Right atrium auricular region (tissue), 2 donors: Measurements from ENCODE around the gene MICA. TPM values are rescaled to one million over a fixed set of nuclear protein-coding genes. Genes with fewer than 3 reads are reported as not detected.

Experiments
- DNase-seq: peaks from one replicate; pipeline ENCODE4 v3.0.0-alpha.2; 2019; ENCODE audit warnings: low spot score
- H3K27ac ChIP-seq, 2 donors: fragments of 200-600 bp; sonication (generic); 1 replicate in 1 of 2; 2 replicates in 1 of 2; pipeline ENCODE4 v1.5.1; 2016 to 2019
- H3K27me3 ChIP-seq, 2 donors: fragments of 200-600 bp; sonication (generic); one replicate each; pipeline versions ENCODE4 v1.5.1 to v1.6.0; 2017 to 2019
- H3K36me3 ChIP-seq: fragments of 200-600 bp; sonication (generic); one replicate; pipeline ENCODE4 v1.5.1; 2016
- H3K4me1 ChIP-seq, 2 donors: fragments of 200-600 bp; sonication (generic); one replicate each; pipeline versions ENCODE4 v1.5.1 to v1.6.0; 2017 to 2019
- H3K4me3 ChIP-seq, 2 donors: fragments of 200-600 bp; sonication (generic); 1 replicate in 1 of 2; 2 replicates in 1 of 2; pipeline ENCODE4 v1.5.1; 2017 to 2019; ENCODE audit warnings: mild to moderate bottlenecking in 1 of 2, moderate library complexity in 1 of 2
- H3K9me3 ChIP-seq, 2 donors: fragments of 200-600 bp; sonication (generic); one replicate each; pipeline ENCODE4 v1.5.1; 2019
- total RNA-seq, 2 donors: library from RNA; depleted of rRNA; stranded (reverse); fragments of >200 nt; gene quantifications; one replicate each; pipeline ENCODE4 v1.1.0, GENCODE V29; 2016
- TF ChIP-seq, protein P1 (sequence below), 2 donors: fragments of 200-600 bp; sonication (generic); IDR thresholded peaks; one replicate each; pipeline ENCODE4 v1.5.1; 2019; ENCODE audit warnings: antibody characterized with exemption in 2 of 2

Gene MICA
- total RNA-seq, 2 donors from 2014 or later, result 11.1 to 15.1 TPM

DNA sequence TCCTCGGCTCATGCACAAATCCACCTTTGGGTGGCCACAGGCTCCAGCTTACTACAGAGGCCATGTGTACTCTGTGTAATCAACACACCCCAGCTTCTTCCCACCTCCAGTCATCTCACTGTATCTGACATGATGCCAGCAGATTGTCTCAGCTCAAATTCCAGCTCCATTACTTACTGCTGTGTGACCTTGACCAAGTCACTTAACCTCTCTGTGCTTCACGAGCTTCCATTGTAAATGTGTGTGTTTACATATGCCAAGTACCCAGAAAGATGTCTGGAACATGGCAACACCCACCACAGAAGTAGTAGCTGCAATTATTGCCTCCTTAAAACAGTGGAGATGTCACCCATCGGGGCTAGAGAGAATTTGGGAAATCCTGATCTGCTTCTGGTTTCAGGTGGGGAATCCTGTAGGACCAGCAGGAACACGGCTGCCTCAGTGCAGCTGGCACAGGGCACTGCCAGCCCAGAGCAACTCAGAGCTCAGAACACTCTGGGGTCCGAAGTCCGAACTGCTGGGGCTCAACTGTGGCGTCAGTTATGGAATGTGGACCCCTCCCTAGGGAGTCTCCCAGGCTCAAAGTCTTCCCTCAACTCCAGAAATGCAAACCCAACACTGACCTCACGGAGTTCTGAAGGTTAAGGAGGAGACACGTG, 25.2 kb upstream of the MICA start:
- Histone ChIP-seq H3K27me3 (no peaks in the 10 kb centered on the region), H3K4me1 (no peaks in the 10 kb centered on the region), H3K4me3 (no peak overlapping the region), H3K36me3 (no peaks in the 10 kb centered on the region), H3K27ac (no peak overlapping the region), H3K9me3 (no peaks in the 10 kb centered on the region)
- TF ChIP-seq, protein P1, sequence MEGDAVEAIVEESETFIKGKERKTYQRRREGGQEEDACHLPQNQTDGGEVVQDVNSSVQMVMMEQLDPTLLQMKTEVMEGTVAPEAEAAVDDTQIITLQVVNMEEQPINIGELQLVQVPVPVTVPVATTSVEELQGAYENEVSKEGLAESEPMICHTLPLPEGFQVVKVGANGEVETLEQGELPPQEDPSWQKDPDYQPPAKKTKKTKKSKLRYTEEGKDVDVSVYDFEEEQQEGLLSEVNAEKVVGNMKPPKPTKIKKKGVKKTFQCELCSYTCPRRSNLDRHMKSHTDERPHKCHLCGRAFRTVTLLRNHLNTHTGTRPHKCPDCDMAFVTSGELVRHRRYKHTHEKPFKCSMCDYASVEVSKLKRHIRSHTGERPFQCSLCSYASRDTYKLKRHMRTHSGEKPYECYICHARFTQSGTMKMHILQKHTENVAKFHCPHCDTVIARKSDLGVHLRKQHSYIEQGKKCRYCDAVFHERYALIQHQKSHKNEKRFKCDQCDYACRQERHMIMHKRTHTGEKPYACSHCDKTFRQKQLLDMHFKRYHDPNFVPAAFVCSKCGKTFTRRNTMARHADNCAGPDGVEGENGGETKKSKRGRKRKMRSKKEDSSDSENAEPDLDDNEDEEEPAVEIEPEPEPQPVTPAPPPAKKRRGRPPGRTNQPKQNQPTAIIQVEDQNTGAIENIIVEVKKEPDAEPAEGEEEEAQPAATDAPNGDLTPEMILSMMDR (IDR thresholded peaks at IDR 0.05), result no peak
- DNase-seq, result no peak

DNA sequence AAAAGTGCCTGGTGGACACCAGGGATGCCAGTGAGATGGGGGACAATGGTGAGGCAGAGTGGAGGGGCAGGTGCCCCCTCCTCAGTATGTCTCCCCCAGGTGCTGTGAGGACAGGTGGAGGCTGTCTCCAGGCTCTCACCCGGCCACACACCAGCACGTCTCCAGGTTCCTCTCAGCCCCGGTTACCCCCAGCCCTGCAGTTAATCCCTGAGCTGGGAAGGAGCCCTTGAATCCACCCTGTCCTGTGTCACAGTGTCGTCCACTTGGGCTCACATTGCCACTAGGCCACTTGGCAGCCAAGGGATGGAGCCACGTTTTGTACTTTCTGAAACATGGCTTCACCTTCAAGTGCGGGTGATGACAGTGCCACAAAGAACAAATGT, 24.7 kb upstream of the MICA start:
- Histone ChIP-seq H3K36me3 (no peaks in the 10 kb centered on the region), H3K9me3 (no peaks in the 10 kb centered on the region), H3K4me3 (no peak overlapping the region), H3K4me1 (no peaks in the 10 kb centered on the region), H3K27me3 (no peaks in the 10 kb centered on the region), H3K27ac (no peak overlapping the region)
- DNase-seq, result no peak
- TF ChIP-seq, protein P1 (IDR thresholded peaks at IDR 0.05), result no peak

DNA sequence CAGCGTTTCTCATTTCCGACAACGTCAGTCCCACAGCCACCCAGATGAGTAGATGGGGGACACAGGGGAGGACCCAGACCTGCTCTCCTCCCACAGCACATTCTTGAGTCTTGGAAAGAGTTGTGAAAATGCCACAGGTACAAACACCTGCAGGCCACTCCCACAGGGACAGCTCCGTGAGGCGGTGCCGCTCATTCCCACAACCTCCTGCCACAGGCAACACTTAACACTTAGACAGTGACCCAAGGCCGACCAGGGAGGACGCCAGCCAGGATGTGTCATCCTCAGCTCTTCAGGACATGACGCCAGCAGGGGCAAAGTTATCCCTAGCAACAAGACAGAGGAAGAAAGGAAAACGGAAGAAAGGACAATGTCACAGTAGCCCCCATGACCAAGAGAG, 23.5 kb upstream of the MICA start:
- Histone ChIP-seq H3K27me3 (no peaks in the 10 kb centered on the region), H3K27ac (no peak overlapping the region), H3K9me3 (no peaks in the 10 kb centered on the region), H3K4me1 (no peaks in the 10 kb centered on the region), H3K36me3 (no peaks in the 10 kb centered on the region), H3K4me3 (no peak overlapping the region)
- no peak for DNase-seq
- TF ChIP-seq, protein P1 (IDR thresholded peaks at IDR 0.05), result no peak

DNA sequence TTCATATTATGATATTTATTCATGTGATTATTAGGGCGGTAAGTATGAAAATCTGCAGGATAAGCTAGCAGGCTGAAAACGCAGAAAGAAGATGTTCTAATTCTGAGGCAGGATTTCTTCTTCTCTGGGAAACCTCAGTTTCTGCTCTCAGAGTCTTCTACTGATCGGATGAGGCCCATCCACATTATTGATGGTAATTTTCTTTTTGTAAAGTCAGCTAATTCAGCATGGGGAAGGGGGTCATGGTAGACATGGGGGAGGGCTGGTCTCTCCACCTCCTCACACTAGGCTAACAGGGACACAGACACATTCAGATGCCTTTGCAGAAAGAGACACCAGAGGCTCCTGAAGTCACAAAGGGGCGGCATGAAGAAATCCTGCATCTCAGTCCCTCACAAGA, 21.7 kb upstream of the MICA start:
- TF ChIP-seq, protein P1 (IDR thresholded peaks at IDR 0.05), result no peak
- H3K4me1 ChIP-seq, result no peaks in the 10 kb centered on the region
- no peaks in the 10 kb centered on the region for H3K9me3 ChIP-seq
- H3K4me3 ChIP-seq, result no peak overlapping the region
- no peak for DNase-seq
- H3K27ac ChIP-seq, result no peak overlapping the region
- H3K36me3 ChIP-seq, result no peaks in the 10 kb centered on the region
- H3K27me3 ChIP-seq, result no peaks in the 10 kb centered on the region

DNA sequence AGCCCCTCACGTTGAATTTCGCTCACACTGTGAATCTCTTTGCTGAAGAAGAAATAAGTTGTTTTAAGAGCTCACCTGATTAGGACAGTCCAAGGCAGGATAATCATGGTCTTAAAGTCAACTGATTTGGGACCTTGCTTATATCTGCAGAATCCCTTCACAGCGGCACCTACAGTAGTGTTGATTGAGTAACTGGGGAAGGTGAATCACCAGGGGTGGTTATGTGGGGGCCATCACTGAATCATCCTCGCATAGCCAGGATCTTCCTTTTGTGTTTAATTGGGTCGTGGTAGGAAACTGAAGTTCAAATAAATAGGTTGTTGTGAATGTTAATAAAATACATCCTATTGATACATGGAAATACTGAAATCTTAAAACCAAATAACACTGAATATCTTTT, 20.2 kb upstream of the MICA start:
- no peak overlapping the region for H3K4me3 ChIP-seq
- no peaks in the 10 kb centered on the region for H3K36me3 ChIP-seq
- no peaks in the 10 kb centered on the region for H3K9me3 ChIP-seq
- no peaks in the 10 kb centered on the region for H3K27me3 ChIP-seq
- TF ChIP-seq, protein P1 (IDR thresholded peaks at IDR 0.05), result no peak
- no peak overlapping the region for H3K27ac ChIP-seq
- DNase-seq, result no peak
- H3K4me1 ChIP-seq, result no peaks in the 10 kb centered on the region

DNA sequence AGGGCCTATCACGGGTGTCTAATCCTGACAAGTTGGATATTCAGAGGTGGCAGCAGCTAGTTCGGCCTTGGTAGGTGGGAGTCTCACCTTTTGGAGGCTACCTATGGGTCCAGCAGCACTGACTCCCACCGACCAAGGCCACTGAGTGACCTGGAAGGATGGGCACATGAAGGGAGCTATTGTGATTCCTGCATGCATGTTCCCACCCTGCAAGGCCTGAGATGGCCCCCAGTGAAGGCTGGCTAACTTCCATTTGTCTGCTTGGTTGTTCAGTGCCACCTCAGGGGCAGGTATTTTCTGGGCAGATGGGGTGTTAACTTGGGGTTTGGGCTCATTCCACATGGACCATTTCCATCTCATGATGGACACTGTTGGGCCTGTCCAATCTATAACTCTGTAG, 18.4 kb upstream of the MICA start:
- Histone ChIP-seq H3K4me3 (no peak overlapping the region), H3K27me3 (no peaks in the 10 kb centered on the region), H3K9me3 (no peaks in the 10 kb centered on the region), H3K4me1 (no peaks in the 10 kb centered on the region), H3K27ac (no peak overlapping the region), H3K36me3 (no peaks in the 10 kb centered on the region)
- TF ChIP-seq, protein P1 (IDR thresholded peaks at IDR 0.05), result no peak
- DNase-seq, result no peak
